Measurements from ENCODE around the gene DHX30. TPM values are rescaled to one million over a fixed set of nuclear protein-coding genes. Genes with fewer than 3 reads are reported as not detected.

DHX30 gene
- total and polyA plus RNA-seq, 2 of the 4 experiments (the other 2 are of a cell fraction), result 55.6 to 57.2 TPM

DNA sequence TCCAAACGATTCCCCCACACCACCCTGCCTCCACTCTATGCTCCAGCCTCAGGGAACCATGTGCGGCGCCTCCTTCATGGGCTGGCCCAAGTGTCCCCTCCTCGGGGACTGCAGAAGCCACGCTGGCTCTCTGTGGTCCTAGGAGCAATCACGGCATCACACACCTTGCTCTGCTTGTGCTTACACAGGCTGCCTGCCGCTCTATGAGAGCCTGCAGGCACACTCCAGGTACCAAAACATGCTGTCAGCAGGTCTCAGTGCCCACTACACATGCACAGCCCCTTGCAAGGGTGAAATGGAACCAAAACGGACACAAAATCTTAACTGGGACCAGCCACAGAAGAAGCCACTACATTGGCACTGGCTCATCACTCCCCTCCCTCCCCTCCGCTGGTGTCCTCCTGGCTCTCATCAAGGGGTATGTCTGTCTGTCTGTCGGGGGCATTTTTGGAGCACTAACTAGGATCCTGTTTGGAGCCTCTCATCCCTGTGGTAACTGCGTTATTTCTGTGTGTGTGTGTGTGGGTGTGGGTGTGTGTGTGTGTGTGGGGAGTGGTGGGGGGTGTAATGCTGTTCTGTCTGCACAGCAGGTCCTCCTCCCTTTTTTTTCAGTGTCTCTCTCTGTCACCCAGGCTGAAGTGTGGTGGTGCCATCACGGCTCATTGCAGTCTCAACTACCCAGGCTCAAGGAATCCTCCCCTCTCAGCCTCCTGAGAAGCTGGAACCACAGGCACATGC, 60.6 kb downstream of the DHX30 start:
- Histone ChIP-seq H3K4ac (ENCODE audit: low read depth, low read length) (no peak overlapping the region), H3K27me3 (ENCODE audit: control insufficient read depth, insufficient read depth, low read length) (no peaks in the 10 kb centered on the region), H3K36me3 (ENCODE audit: control insufficient read depth, insufficient read depth, low read length) (peaks cover 65% of the 10 kb centered on the region), H3K27ac (ENCODE audit: insufficient read depth, low read length) (no peak overlapping the region), H4K20me1 (ENCODE audit: insufficient read depth, low read length) (peaks cover 9% of the 10 kb centered on the region), H4K91ac (ENCODE audit: insufficient read depth, low read depth, low read length) (no peak overlapping the region), H3K4me2 (ENCODE audit: low read depth, low read length) (no peak overlapping the region), H3K56ac (ENCODE audit: extremely low read depth, insufficient read depth, low read length) (no peak overlapping the region), H2AK5ac (ENCODE audit: low read depth, low read length) (no peak overlapping the region), H4K8ac (ENCODE audit: low read depth in 2 of 2, low read length in 2 of 2) (no peak overlapping the region), H2AFZ (replicated peaks; ENCODE audit: low read length, poor library complexity) (no peak overlapping the region), H3K79me1 (ENCODE audit: low read depth in 1 of 2, low read length in 2 of 2) (peaks cover 26 to 48% of the 10 kb centered on the region in 2 experiments; a peak in 3 of 4 replicates), H3K4me3 (ENCODE audit: insufficient read depth, low read depth, low read length) (no peak overlapping the region), H3K18ac (ENCODE audit: low read depth, low read length) (no peak overlapping the region), H3K9me1 (ENCODE audit: insufficient read depth, low read length) (no peaks in the 10 kb centered on the region), H3K9ac (ENCODE audit: low read depth, low read length) (no peak overlapping the region), H2BK20ac (ENCODE audit: low read depth, low read length) (no peak overlapping the region), H2BK120ac (ENCODE audit: low read depth, low read length) (no peak overlapping the region), H2BK15ac (ENCODE audit: low read depth, low read length) (no peak overlapping the region), H3K4me1 (ENCODE audit: control insufficient read depth, insufficient read depth, low read length) (no peaks in the 10 kb centered on the region), H3K14ac (replicated peaks; ENCODE audit: low read depth, low read length) (no peak overlapping the region), H3K9me3 (ENCODE audit: control insufficient read depth, insufficient read depth, low read length) (no peaks in the 10 kb centered on the region), H3K23ac (ENCODE audit: low read depth, low read length) (no peak overlapping the region), H4K5ac (ENCODE audit: low read depth, low read length) (no peak overlapping the region), H2BK5ac (ENCODE audit: low read depth, low read length, poor library complexity, severe bottlenecking) (no peak overlapping the region), H2AK9ac (replicated peaks; ENCODE audit: low read depth, low read length, poor library complexity) (peak overlapping the region; percentile 50)
- DNase-seq, result no peak
- ChIA-PET POLR2A (ENCODE audit: unreplicated experiment) (no interaction called here), CTCF (no interaction called here)
- WGBS, 2 experiments (ENCODE audit: extremely low coverage in 2 of 2, insufficient read length in 1 of 2), result 81% methylated on average over 6 of the region's 12 CpGs; no CpG with 5 or more reads in 1 of the 2 experiments
- BruUV-seq (replicated peaks), result no TSS peak
- TF ChIP-seq, protein P1, sequence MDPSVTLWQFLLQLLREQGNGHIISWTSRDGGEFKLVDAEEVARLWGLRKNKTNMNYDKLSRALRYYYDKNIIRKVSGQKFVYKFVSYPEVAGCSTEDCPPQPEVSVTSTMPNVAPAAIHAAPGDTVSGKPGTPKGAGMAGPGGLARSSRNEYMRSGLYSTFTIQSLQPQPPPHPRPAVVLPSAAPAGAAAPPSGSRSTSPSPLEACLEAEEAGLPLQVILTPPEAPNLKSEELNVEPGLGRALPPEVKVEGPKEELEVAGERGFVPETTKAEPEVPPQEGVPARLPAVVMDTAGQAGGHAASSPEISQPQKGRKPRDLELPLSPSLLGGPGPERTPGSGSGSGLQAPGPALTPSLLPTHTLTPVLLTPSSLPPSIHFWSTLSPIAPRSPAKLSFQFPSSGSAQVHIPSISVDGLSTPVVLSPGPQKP (IDR thresholded peaks at IDR 0.05; ENCODE audit: borderline replicate concordance, low read depth, low read length), result no peak
- TF ChIP-seq RCOR1 (IDR thresholded peaks at IDR 0.05; ENCODE audit: insufficient replicate concordance, low read length), result no peak
- dilution Hi-C loops (cut with HindIII; ENCODE audit: low sequenced_read_pairs, unreplicated experiment) (no loop called here), intact Hi-C loops (cut with micrococcal nuclease) (no loop called here), in situ Hi-C loops (cut with MboI; ENCODE audit: low sequenced_read_pairs) (loop anchor here (10.0 kb wide), 1 partner anchor 291 kb away; no protein-coding TSS in a partner anchor)
- ATAC-seq (ENCODE audit: low read depth), result no peak

All from IMR-90 (cell line).